Ishikawa (cell line): Measurements from ENCODE around the gene ACOXL.

Experiments used
- CEBPB ChIP-seq: IDR thresholded peaks from 2 replicates; pipeline ENCODE4 v1.6.1; 2012
- CREB1 ChIP-seq: IDR thresholded peaks from 2 replicates; pipeline ENCODE4 v1.6.1; 2012; ENCODE audit warnings: low read depth
- EGR1 ChIP-seq: IDR thresholded peaks from 2 replicates; pipeline ENCODE4 v1.6.1; 2012
- EP300 ChIP-seq: IDR thresholded peaks from 2 replicates; pipeline ENCODE4 v1.6.1; 2012; ENCODE audit warnings: borderline replicate concordance
- FOXM1 ChIP-seq: IDR thresholded peaks from 2 replicates; pipeline ENCODE4 v1.6.1; 2012; ENCODE audit warnings: low read depth, borderline replicate concordance
- MAX ChIP-seq: IDR thresholded peaks from 2 replicates; pipeline ENCODE4 v1.6.1; 2012
- NFIC ChIP-seq: IDR thresholded peaks from 2 replicates; pipeline ENCODE4 v1.6.1; 2012
- RAD21 ChIP-seq: IDR thresholded peaks from 2 replicates; pipeline ENCODE4 v1.6.1; 2012; ENCODE audit warnings: low read depth
- REST ChIP-seq: IDR thresholded peaks from 2 replicates; pipeline ENCODE4 v1.6.1; 2012; ENCODE audit warnings: low read depth, mild to moderate bottlenecking
- TAF1 ChIP-seq: IDR thresholded peaks from 2 replicates; pipeline ENCODE4 v1.6.1; 2012; ENCODE audit warnings: low read depth, mild to moderate bottlenecking
- TEAD4 ChIP-seq: IDR thresholded peaks from 2 replicates; pipeline ENCODE4 v1.6.1; 2012
- YY1 ChIP-seq: IDR thresholded peaks from 2 replicates; pipeline ENCODE4 v1.6.1; 2012; ENCODE audit warnings: low read depth
- ZBTB7A ChIP-seq: IDR thresholded peaks from 2 replicates; pipeline ENCODE4 v1.6.1; 2012; ENCODE audit warnings: low read depth
- TF ChIP-seq, protein P1 (sequence below): IDR thresholded peaks from 2 replicates; pipeline ENCODE4 v1.6.1; 2012

- no peak for TF ChIP-seq TAF1
- TF ChIP-seq MAX = no peak
- no peak for TF ChIP-seq REST
- no peak for TF ChIP-seq EP300
- no peak for TF ChIP-seq CREB1
- TF ChIP-seq EGR1 = no peak
- TF ChIP-seq CEBPB = no peak
- no peak for TF ChIP-seq YY1
- no peak for TF ChIP-seq RAD21
- TF ChIP-seq NFIC = no peak
- no peak for TF ChIP-seq FOXM1
- TF ChIP-seq, protein P1, sequence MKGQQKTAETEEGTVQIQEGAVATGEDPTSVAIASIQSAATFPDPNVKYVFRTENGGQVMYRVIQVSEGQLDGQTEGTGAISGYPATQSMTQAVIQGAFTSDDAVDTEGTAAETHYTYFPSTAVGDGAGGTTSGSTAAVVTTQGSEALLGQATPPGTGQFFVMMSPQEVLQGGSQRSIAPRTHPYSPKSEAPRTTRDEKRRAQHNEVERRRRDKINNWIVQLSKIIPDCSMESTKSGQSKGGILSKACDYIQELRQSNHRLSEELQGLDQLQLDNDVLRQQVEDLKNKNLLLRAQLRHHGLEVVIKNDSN = no peak
- no peak for TF ChIP-seq TEAD4
- TF ChIP-seq ZBTB7A = no peak
Measured at GRCh38 chr2:110774701-110775100, 42.3 kb downstream of the ACOXL start.
